NB4 (cell line): ENCODE data around the gene RAI14.

Experiments
- POLR2A ChIP-seq: IDR thresholded peaks from 2 replicates; pipeline ENCODE4 v1.6.1; 2011; ENCODE audit warnings: mild to moderate bottlenecking; ENCODE audit not compliant: insufficient read length; ENCODE audit errors: extremely low read depth
- TF ChIP-seq, protein P1 (sequence below): IDR thresholded peaks from one replicate; pipeline ENCODE4 v1.5.1; 2012; ENCODE audit warnings: low read depth, low read length

DNA sequence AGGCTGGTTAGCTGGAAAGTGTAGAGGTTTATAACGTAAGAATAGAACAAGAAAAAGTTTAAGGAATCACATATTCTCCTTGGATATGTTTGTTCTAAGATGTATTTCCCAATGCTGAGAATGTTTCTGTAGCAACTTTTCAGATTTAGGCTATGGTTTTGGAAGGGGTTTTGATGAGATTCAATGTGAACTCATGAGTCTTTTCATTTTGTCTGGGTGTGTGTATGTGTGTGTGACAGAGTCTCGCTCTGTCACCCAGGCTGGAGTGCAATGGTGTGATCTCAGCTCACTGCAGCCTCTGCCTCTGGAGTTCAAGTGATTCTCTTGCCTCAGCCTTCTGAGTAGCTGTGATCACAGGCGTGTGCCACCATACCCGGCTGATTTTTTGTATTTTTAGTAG lies 38.6 kb downstream of the RAI14 start:
- TF ChIP-seq, protein P1, sequence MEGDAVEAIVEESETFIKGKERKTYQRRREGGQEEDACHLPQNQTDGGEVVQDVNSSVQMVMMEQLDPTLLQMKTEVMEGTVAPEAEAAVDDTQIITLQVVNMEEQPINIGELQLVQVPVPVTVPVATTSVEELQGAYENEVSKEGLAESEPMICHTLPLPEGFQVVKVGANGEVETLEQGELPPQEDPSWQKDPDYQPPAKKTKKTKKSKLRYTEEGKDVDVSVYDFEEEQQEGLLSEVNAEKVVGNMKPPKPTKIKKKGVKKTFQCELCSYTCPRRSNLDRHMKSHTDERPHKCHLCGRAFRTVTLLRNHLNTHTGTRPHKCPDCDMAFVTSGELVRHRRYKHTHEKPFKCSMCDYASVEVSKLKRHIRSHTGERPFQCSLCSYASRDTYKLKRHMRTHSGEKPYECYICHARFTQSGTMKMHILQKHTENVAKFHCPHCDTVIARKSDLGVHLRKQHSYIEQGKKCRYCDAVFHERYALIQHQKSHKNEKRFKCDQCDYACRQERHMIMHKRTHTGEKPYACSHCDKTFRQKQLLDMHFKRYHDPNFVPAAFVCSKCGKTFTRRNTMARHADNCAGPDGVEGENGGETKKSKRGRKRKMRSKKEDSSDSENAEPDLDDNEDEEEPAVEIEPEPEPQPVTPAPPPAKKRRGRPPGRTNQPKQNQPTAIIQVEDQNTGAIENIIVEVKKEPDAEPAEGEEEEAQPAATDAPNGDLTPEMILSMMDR, result no peak
- TF ChIP-seq POLR2A, result no peak
